AG08395 (cell line): Measurements from ENCODE around the gene RFTN1.

Source experiments
- DNase-seq: peaks from one replicate; pipeline ENCODE4 v3.0.0; 2012; ENCODE audit warnings: mixed read lengths, low spot score

Gene RFTN1

DNA sequence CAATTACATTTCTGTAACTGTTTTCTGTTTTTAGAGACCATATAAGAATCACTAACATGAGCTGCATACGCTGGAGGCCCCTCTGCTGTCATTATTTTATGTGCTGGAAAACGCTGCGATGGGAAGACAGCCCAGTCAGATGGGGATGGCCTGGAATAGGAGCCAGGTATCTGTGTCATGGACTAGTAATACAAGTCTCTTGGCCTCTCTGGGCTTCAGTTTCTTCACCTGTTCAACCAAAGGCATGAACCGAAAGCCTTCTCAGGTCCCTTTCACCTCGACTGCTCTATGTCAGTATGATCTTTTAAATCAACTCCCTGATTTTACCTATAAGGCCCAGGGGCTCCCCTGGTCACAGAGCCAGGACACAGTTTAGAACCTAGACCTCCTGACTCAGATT is 14.6 kb upstream of the RFTN1 start:
- DNase-seq, result no peak

DNA sequence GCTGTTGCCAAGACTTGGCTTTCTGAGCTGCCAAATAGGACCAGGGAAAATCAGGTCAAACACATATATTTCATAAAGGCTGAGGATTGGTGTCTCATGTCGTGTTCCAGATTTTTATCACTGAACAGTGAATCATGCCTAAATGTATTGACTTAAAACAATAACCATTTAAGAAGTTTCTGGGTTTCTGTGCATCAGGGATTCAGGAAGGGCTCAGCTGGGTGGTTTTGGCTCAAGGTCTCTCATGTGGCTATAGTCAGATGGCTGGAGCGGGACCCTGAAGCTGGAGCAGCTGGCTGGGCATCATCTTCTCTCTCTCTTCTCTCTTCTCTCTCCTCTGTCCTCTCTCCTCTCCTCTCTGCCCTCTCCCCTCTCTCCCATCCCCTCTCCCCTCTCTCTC is 10.7 kb upstream of the RFTN1 start:
- no peak for DNase-seq

DNA sequence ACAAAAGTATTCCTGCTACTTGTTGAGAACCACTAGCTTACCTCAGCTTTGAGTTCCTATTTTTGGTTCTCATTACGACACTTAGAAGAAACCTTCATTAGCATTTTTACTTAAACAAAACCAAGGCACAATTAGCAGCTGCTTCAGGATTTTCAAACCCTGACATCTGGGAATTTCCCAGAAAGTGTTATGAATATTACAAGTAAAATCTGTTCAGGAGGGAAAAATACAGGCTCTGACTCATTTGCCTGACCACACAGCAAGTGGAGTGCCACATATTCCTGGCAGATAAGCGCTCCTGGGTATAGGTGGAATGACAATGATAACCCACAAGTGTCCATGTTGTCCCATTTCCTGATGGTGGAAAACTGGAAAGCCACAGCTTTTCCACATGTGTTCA is 10.3 kb upstream of the RFTN1 start:
- no peak for DNase-seq

DNA sequence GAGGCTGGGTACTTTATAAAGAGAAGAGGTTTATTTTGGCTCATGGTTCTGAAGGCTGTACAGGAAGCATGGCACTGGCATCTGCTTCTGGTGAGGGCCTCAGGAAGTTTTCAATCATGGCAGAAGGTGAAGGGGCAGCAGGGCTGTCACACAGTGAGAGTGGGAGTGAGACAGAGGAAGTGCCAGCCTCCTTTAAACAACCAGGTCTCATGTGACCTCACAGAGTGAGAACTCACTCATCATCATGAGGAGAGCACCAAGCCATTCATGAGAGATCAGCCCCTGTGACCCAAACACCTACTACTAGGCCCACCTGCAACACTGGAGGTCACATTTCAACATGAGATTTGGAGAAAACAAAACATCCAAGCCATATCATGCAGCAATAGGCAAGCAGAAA is 9.3 kb upstream of the RFTN1 start:
- DNase-seq, result no peak

DNA sequence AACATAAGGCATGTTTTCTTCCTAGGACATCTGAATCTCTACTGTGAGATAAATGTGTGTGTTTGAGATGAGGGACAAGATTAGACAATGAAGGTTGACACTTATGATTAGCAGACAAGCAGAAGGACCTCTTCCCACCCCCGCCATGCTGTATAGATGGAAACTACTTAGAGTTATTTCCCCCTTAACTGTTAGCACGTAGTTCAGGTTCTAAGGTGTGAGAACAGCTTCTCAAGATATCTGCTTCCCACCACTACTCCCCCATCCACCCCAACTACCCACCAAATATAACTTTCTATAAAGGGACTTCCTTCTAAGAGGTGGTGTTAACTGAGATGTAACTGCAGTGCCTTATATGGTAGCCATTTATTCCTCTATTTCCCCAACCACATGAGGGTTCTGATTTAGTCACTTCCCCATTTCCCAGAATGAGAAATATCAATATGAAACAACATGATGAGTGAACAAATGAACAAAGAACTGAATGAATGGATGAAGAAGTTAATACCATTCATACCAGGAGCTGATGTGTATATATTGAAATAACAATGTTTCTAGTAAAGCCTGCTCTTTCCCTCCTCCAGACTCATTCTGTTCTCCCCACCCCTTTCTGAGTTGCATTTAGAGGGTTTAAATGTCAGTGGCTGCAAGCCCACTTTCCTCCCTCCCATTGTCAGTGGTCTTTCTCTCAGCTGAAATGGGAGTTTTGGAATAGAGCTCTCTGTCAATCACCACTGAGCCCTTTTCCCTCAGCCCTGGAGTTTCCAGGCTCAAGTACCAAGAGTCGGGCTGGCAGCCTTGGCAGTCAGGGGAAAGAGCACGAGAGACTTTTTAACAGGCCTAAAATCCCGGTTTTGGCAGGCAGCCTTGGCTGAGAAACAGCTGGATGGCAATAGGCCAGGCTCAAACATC is 7.7 kb upstream of the RFTN1 start:
- DNase-seq, result no peak

DNA sequence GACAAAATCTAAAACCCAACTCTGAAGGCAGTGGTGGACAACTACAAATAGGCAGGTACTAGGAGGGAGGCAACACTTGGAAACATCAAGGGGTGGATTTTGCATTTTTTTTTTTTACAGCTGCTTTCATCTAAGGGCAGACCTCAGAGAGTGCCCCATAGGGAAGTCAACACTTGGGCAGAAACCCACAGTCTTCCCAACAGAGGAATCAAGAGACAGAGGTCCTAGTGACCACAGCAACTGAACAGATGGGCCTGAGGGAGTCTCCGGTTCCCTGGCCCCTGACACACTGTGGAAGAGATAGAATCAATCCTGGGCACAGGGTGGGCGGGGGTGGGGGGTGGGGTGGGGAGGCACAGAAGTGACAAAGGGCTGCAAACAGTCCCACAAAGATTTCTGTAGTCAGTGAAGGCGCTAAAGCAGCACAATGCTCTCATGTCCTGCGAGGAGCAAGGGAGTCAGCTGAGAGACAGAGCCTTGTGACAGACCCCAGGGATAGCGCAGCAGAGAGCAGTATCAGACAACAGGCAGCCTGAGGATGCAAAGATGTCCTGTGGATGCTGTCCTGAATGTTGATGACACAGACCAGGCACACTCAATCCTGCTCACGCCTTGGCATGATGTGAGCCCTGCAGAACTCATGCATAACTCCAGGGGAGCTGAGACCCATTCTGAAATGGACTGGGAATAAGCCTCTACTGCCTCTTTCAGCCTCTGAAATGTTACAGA is 6.9 kb upstream of the RFTN1 start:
- DNase-seq, result no peak

DNA sequence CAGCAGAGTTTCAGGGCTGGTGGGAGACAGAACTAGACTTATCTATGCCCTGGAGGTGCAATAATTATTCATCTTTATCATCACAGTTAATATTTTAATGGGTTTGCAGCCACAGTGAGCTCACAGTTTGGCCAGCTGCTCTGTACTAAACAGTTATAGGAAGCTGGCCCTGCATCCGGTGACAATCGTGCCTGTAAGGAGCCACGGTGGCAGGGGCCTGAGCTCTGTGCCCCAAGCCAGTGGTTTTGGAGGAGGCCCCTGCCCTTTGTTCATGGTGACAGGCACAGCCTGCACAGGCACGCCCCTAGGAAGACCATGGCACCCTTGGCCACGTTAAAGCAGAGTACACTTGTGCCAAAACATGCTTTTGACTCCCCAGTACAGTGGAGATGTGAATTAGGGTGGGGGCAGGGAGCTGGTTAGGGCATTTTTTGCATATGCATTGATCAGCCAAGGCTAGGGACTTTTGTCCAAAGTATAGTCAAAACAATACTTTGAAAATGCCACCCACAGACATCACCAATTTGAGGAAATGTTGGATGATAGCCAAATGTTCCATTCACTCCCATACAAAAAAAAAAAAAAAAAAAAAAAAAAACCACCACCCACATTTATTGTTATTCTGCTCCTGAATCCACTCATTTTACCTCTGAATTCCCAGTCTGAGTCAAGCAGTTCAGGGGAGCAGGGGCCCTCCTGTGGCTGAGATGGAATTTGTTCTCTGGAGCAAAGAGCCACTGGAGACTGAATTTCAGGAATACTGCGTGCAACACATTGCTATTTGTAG is 3.4 kb upstream of the RFTN1 start:
- peak; percentile 72 for DNase-seq

DNA sequence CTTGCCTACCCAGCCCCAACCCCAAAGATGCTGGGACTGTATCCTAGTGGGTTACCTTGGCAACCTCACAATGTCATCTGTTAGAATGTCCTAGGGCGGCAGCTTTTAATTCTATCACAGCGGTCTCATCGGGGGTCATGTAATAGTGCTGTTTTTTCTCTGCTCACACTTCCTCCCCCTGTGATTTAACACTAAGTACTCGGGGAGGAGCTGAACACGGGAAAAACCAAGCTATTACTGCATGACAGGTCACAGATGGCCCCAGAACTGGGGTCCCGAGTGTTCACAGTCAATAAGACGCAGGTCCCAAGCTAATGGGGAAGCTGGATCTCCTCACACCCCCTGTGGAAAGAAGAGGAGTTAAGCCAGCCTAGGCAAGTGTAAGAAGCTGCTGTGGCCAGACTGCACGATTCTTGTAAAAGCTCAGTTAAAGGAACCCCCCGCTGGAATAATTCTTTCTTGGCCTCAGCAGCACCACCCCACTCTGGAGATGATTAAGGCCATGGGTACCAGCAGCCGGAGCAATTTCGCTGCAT is 2.5 kb upstream of the RFTN1 start:
- DNase-seq, result no peak

DNA sequence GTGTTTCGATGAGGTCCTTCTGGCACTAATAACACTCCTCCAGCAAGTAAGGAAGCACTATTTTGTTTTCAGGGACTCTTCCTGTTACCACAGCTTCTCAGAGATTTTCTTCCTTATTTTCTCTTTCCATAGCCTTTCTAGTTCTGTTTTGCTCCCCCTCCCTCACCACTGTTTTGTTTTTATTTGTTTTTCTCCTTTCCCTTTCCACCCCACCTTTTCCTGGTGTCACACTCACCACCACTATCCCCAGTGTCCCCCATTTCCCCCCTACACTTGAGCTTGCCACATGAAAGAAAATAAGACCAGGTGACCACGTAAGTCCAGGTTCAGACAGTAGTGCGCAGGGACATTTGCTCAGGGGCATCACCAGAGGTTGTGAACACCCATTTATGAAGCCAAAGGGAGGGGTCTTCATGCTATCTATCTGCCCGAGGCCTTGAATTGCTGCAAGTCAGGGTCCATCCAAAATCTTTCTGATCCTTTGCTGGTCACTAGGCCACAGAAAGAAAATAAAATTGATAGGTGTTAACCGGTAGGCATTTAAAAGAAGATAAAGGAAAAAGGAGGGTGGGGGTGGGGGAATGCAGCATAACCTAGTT is 1.4 kb upstream of the RFTN1 start:
- no peak for DNase-seq

DNA sequence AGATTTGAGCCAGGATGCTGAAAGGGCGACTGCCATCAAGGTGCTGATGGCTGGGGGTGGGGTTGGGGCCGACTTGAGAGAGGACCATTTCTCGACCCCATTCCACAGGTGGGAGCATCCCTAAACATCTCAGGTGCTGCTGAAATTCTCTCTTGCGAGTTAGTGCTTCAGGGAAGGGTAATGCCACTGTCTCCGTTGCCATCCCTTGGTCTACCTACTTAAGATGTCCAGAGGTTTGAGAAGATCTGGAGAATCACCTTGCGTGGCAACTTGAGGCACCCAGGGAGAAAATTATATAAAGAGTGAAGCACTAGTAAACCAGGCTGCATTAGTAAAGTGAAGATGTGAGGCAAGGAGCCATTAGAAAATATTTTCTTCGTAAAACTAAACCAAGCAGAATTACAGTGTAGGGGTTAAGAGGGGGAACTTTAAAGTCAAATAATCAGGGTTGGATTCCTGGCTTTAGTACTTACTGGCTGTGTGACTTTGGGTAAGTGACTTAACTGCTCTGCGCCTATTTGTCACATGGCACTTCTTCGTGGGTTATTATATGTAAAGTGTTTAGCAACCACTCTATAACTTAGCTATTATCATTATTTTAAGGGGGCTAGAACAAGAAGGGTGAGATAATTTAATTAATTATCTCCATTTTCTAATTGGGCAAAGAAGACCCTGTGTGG is 662 bp upstream of the RFTN1 start:
- DNase-seq, result no peak

DNA sequence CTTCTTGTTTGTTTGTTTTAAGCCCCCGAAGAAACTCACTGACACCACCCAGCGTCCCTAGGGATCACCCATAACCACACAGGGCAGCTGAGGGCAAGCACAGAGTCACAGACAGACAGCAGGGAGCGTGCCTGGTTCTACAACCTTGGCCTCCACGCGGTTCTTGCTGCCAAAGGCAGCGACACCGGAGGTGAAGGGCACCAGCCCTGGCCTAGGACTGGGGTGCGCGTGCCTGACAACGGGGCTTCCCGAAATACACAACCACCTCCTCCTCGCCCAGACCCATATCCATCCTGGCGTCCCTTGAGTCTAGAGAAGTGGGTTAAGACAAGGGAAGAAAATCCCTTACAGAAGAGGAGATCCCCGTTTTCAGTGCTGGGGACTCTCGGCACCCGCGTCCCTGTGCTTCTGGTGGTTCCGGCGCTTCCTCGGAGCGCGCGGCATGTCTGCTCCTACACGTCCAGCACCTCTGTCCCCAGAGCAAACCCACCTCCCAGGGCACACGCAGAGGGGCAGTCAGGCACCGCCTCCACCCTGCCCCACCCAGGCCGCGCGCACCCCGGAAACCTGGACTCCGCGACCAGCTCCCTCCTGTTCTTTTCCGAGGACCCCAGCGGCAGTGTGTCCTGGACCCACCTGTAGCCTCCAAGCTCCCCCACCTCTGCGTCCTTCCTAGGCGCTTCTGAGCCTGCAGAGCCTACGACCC is 911 bp downstream of the RFTN1 start:
- peak; percentile 66 for DNase-seq

DNA sequence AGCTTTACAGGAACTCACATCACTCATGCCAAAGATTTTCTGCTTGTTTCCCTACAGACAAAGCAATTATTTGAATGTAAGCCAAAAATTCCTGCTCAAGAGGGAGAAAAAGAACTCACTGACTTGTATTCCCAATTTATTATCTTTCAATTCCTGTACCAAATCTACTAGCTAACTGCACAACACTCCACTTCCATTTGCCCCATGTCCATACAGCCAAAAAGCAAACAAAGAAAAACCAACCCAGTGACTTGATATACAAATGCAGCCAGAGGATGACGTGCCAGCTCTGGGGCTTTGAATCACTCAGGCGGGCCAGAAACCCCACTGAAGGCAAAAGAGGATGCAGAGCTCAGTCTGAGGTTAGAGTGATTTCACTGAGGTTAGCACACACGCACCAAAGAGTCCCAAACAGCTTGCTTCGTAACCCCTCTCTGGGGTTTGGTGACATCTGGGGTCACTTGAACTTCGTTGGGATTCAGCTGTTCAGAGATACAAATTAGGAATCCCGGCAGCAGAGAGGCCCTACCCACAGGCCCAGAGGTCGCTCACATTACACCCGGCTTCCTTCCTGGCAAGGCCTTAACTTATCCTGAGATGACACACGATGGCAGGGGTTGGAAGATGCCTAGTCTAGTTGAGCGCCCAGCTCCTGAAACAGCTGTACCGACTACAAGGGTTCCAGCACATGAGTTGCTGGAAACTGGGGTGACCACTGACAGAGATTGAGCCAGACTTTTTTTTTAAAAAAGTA is 1.6 kb downstream of the RFTN1 start:
- DNase-seq, result peak; percentile 78

DNA sequence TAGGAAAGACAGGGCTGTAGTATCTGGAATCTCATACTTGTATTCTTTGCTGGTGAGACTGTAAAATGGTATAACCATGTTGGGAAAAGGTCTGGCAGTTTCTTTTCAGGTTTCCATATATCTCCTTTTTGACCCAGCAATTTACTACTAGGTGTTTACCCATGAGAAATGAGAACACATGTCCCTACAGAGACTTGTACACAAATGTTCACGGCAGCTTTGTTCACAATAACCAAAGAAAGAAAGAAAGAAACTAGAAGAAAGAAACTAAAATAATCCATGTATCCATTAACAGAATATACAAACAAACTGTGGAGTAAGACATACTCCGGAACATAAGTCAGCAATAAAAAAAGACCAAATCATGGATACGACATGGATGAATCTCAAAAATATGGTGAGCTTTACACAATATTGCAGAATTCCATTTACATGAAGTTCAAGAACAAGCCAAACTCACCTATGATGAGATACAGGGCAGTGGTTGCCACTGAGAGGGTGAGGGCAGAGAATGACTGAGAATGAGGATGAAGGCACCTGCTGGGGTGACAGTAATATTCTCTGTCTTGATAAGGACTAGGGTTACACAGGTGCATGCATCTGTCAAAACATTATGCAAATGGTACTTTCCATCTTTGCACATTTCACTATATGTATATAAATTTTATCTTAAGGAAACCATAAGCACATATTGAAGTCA is 2.7 kb downstream of the RFTN1 start:
- no peak for DNase-seq

DNA sequence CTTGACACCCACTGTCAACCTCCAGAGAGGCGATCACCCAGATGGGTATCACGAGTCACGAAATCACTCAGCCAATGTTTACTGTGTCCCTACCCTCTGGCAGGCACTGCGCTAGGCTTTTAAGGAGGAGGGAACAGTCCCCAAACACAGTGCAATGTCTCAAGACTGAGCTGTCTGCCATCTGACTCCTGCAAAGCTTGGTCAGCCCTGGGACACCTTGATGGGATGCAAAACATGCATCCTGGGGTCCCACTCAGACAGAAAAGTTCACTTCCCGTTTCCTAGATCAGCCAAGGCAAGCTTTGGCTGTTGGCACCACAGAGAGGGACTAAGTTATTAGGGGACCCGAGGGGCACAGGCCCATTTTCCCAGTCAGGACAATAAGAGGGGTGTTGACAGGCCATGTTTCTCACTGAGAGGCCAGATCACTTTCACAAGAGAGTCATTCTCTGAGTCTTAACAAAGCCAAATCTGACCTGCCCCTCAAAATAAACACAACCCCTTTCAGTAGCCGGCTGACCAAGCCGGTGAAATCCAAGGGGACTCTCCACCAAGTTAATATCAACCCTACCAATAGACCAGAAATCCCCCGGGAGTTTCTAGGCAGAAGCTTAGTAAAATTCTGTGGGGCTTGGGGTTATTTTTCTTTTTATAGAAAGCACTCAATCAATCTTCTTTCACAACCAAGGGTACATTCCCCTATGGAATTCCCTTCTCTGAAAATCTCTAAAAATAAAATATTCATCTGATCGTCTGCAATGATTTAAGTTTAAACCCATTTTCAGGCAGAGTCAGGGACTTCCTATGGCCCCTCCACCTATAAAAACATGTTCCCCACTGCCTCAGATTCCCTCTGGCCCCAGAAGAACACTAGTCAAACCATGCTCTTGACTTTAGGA is 3.5 kb downstream of the RFTN1 start:
- DNase-seq, result no peak

DNA sequence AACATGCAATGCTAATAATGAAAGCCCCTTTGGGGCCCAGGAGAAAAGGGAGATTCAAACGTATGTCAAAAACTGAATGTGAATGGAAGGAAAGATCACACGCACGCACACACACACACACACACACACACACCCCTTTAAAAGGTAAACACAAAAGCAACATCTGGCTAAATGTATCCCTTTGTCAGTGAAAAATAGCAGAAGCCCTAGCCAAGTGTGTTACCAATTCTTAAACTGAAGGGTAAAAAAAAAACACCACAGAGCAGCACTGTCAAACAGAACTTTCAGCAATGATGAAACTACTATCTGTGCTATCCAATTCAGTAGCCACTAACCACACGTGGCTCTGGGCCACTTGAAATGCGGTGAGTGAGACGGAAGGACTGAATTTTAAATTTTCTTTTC is 4.9 kb downstream of the RFTN1 start:
- peak; percentile 50 for DNase-seq

DNA sequence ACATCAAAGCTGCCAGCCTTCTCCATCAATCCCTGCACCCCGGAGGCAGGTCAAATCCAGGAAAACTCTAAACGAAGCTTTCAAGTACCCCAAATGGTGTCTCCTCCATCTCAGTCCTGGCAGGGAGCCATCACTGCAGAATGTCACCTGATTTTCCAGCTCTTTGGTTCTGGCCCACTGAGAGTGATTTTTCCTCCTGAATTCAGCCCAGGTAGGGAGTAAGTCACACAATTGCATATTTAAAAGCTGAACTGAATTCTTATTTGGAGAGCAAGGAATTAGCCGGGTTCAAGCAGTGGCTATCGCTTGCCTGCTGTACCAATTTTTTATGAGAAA is 5.3 kb downstream of the RFTN1 start:
- no peak for DNase-seq

DNA sequence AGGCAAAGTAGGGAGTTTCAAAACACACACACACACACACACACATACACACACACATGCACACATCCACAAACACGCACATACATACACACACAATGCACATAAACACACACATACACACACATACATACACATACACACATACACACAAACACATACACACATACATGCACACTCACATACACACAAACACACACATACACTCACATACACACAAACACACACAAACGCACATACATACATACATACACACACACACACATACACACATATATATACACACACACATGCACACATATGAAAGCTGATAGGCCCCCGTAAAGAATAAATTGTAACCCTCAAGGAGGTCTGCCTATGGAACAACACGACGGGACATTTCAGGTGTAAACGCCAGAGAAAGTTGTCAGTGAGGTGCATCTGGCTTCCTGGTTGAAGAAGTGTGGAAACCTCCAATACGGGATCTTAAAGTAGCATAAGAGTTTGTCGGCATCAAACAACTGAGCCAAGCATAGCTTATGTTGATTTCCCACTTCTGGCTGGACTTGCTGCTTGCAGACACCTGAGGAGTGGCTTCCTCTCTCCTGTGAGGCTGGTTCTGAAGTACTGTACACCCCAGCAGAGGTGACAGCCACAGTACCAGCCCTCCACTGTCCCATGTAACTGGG is 5.8 kb downstream of the RFTN1 start:
- DNase-seq, result no peak
